Stimulated activated CD4-positive, alpha-beta T cell treated with anti-CD3 and anti-CD28 coated beads, Interleukin-12 subunit alpha, Interleukin-12 subunit beta, amount 100 ng/mL, for 24 hours (primary cell): ENCODE data around the gene ERCC6L2.

ENCODE experiments used
- DNase-seq, 2 experiments: peaks; one replicate each; pipeline ENCODE4 v3.0.0-alpha.2; 2020; ENCODE audit warnings: low read depth in 2 of 2

ERCC6L2 gene

DNA sequence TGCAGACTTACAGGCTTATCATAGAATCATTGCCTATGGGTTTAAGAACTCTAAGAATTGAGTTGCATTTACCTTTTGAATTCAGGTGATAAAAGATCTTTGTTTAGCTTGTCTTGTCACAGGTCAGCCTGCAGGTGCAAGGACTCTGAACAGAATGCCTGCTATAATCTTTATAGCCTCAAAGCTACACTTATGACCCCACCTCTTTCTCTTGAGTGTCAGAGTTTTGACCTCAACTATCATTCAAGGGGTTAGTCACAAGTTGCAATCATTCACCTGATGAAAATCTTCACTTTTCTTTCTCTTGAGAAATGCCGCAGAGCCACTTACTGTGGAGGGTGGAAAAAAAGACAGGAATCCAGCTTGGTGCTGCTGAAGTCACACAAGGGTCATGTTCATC is 49.5 kb downstream of the ERCC6L2 start:
- DNase-seq = no peak

DNA sequence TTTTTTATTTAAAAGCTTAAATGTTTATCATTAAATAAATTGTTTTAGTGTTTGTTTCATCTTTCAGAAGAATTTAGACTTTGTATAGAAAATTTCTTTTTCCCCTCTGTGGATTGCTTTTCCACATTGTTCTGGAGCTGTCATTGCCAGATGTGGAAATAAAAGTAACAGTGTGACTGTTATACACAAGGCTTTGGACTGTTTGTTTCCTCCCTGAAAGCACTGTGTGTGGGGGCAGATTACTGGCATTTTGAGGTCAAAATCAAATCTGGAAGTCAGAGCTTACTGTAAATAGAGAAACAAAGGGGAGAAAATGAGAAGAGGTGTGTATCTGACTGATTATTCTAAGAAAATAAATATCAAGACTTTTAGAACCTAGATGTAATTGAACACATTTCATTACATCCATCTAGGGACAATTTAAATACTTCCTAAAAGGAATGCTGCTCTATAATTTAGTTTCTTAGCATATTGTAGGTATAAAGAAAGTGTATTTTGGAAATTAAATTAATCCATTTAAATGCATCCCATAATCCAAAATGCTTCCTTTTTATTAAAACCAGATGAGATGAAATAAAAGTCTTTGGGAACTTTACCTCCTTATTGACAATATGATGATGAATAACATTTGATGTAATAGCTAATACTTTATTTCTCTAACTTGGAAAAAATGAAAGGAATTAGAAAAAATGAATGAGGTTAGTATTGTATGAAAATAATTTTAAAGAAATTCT is 51.9 kb downstream of the ERCC6L2 start:
- DNase-seq = no peak

DNA sequence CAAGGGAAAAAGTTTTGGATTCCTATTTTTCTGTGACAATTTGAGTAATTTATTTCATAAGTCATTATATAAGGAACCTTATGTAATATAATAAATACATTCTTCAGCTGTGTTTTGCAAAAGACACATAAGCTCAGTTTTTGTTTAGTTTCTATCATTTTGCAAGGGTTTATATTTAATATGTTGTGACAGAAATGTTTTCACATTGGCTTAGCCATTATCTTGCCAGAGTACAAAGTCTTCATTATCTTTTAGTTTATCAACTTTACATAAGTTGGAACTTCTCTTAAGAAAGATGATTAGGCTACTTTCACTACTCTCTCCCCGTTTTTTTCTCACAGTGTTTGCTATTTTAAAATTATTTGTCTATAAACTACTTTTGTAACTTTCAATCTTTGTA is 54.8 kb downstream of the ERCC6L2 start:
- DNase-seq = no peak

DNA sequence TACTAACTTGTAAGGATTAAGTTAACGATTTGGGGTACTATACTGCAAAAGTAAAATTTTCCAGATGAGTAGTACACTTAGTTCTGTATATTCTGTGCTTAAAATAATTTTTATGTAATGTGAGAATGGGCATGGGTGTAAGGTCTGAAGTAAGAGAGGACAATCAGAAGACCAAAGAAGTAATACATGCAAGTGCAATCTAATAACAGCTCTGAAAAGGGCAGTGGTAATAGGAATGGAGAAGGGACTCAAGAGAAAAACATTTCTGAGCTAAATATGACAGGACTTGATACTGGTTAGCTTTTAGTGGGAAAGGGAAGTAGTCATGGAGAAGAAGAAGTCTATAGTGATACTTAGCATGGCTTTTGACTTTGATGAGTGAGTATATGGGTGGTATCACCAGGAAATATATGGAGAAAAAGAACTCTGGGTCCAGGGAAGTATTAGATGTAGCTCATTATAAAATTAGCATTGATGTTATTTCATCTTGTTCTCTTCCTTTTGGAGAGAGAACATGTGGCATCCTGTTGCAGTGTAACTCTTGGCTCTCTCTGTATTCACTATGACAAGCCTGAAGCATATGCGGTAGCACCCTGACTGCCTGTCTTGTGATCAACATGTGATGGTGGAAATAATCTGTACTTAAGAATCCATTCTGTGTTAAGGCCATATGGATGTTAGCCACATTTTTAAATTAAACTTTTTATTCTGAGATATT is 60.5 kb downstream of the ERCC6L2 start:
- no peak for DNase-seq

DNA sequence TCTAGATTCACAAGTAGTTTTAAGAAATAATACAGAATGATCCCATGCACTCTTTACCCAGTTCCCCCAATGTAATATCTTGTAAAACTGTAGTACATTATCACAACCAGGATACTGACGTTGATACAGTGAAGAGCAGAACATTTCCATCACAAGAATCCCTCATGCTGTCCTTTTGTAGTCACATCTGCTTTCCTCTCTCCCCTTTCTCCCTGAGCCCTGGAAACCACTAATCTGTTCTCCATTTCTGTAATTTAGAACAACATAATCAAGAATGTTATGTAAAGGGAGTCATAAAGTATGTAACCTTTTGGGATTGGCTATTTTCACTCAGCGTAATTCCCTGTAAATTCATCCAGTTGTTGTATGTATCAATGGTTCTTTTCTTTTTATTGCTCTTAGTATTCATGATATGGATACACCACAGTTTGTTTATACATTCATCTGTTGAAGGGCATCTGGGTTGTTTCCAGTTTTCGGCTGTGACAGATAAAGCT is 61.1 kb downstream of the ERCC6L2 start:
- DNase-seq = no peak

- no peak for DNase-seq
Measured at GRCh38 chr9:95937131-95937530, 61.6 kb downstream of the ERCC6L2 start.

DNA sequence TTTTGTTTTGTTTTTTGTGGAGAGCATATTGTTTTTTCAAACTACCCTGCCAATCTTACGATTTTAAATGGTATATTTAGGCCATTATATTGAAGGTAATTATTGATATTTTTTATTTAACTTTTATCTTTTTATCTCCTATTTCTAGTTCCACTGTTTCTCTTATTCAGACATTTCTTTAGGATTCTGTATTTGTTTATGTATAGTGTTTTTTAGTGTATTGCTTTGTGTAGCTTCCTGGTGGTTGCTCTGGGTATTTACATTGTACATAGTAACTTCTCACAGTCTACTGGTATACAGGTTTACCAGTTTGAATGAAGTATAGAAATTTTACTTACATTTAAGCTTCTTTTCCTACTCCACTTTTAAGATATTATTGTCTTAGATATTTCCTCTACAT is 63.2 kb downstream of the ERCC6L2 start:
- no peak for DNase-seq

GRCh38 chr9:95939472-95939871 is 64.0 kb downstream of the ERCC6L2 start:
- no peak for DNase-seq

DNA sequence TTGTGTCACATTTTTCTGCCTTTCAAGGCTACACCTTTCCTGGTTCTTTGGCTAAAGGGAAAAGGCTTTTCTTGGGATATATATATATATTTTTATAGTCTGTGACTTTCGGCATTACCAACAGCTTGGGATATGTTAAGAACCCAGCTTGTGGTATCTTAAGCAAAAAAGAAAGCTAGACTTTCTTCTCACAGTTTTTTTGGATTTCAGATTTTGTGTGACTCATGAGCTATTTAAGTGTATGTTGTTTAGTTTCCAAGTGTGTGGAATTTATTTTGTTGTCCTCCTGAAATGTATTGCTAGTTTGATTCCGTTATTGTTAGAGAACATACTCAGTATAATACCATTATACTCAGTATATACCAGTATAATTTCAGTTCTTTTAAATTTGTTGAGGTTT is 64.8 kb downstream of the ERCC6L2 start:
- no peak for DNase-seq

DNA sequence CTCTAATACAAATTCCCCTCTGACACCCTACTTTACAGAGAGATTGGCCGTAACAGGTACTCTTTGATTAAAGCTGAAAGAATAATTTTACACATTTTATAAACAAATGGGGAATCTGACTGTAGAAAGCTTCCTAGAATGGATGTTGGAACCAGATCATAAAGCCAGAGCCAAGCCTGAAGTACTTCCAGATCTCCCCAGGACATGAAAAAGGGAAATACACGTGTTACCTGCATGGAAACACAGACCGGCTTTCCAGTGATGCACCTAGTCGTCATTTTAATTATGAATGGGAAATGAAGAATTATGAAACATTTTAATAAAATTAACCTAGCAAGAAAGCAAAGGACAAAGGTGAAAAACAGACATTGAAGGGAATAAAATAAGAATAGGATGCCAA is 66.5 kb downstream of the ERCC6L2 start:
- no peak for DNase-seq

DNA sequence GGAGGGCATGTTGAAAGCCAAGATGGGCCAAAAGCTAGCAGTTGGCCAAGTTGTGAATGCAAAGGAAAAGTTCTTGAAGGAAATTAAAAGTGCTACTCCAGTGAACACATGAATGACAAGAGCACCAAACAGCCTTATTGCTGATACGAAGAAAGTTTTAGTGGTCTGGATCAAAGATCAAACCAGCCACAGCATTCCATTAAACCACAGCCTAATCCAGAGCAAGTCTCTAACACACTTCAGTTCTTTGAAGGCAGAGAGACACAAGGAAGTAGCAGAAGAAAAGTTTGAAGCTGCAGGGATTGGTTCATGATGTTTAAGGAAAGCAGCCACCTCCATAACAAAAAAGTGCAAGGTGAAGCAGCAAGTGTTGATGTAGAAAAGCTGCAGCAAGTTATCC is 71.6 kb downstream of the ERCC6L2 start:
- DNase-seq = no peak

GRCh38 chr9:95952471-95952870 is 77.0 kb downstream of the ERCC6L2 start:
- no peak for DNase-seq

DNA sequence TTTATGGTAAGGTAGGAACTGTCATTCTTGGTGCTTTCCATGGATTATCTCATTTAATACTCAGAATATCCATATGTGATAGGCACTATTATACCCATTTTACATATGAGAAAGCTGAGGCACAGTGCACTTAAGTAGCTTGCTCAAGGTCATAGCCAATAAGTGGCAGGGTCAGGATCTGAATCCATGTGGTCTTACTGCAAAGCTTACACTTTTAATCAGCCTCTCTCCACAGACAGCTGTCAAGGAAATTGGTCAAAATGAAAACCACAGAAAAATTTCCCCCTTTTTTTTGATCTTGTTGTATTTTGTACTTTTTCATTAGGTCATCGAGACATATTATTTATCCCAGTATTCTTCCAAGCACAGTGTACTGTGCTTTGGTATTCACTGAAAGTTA is 78.5 kb downstream of the ERCC6L2 start:
- no peak for DNase-seq

- no peak for DNase-seq
Measured at GRCh38 chr9:95954940-95955339, 79.4 kb downstream of the ERCC6L2 start.

DNA sequence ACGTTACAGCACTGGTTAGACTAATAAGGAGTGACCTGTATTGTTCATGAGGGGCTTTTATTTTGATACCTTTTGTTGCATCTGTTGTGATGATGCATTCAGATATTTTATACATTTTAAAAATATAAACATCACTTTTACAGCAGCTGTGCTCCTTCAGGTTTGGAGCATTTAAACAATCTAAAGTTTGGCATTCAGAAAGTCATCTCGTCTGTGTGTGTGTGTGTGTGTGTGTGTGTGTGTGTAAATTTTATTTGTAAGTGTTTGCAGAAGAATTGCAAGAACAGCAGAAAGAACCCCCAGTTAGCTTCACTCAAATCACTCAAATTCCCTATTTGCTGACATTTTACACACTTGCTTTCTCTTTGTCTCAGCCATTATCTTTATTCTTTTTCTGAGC is 87.4 kb downstream of the ERCC6L2 start:
- no peak for DNase-seq

GRCh38 chr9:95963659-95964058 is 88.2 kb downstream of the ERCC6L2 start:
- DNase-seq = no peak

DNA sequence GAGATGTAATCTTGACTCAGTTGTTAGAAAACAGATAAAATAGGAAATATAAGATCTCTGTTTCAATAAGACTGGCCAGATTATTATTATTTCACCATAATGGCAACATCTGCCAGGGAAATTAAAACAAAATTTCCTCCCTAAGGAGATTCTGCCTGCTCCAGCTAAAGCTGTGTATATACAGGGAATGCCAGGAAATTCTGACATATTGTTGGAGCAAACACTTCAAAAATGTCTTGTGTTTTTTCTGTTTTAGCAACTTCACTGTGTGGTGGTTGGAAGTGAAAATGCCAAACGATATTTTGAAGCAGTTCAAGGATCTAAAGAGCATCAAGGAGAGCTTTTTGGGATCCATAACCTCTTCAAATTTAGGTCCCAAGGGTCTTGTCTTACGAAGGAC is 90.8 kb downstream of the ERCC6L2 start:
- DNase-seq = no peak

DNA sequence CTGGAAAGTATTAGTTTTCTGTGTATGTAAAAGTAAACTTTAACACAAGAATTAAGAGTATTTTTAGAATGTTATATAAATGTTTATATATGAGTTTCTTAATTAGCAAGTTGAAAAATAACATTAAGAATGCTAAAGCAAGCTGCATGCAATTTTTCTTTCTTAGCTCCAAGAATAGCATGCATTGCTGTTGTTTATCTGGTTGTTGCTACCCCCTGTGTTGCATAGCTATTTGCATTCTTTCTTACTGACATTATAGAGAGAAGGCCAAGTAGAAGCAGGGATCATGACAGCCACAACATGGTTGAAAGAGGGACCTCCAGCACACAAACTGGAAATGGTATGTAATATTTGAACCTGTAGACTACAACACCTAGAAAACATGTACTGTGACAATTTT is 94.8 kb downstream of the ERCC6L2 start:
- DNase-seq = no peak

- no peak for DNase-seq
Measured at GRCh38 chr9:95971815-95972214, 96.3 kb downstream of the ERCC6L2 start.

DNA sequence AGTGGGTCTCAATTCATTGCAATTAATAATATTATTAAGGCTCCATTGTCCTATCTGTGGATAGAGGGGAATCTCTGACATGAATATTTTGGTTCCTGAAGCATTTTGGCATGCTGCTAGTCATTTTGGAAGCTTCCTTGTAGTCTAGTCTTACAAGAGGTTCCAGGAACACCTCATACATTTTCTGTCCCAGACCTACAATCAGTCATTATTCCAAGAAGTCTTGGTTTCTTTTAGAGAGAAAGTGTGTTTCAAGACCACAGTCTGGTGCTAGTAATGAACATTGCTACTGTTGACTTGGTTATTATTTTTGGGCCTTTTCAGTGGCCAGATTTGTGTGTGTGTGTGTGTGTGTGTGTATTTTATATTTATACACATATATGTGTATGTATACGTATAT is 98.9 kb downstream of the ERCC6L2 start:
- no peak for DNase-seq

DNA sequence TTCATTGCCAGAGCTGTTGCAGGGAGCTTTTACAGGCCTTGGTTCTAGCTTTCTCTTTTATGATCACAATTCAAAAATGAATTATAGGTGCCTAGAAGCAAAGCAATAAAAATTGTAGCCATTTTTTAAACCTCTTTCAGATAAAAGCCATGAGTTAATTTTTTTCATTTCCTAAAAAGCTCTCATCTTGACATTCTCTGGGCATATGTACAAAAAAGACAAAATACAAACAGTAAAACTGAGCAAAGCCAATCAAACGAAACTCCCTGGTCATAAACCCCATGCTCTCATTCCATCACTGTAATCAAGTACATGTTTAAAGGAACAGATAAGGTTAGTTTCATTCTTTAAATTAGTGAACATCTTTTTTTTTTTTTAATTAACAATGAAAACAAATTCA is 101.9 kb downstream of the ERCC6L2 start:
- no peak for DNase-seq

GRCh38 chr9:95978106-95978505 is 102.6 kb downstream of the ERCC6L2 start:
- no peak for DNase-seq

GRCh38 chr9:95979446-95979845 is 104.0 kb downstream of the ERCC6L2 start:
- DNase-seq = no peak
